Tibial nerve (tissue), 4 donors: ENCODE measurements around the gene SOWAHD. TPM values are rescaled to one million over a fixed set of nuclear protein-coding genes. Genes with fewer than 3 reads are reported as not detected.
"Not testable (repeated sequence)": the region's sequence is repeated elsewhere in the genome, so short reads cannot be mapped to it uniquely, and the experiment has no call there.

ENCODE experiments used
- DNase-seq, 2 donors: peaks; one replicate each; pipeline ENCODE4 v3.0.0-alpha.2; 2019; ENCODE audit warnings: low spot score in 2 of 2
- H3K27ac ChIP-seq, 4 donors: fragments of 200-600 bp; sonication (generic) in 3 of 4; one replicate each; pipeline ENCODE4 v1.5.1; 2017 to 2019; ENCODE audit warnings: mild to moderate bottlenecking in 1 of 4
- H3K27me3 ChIP-seq, 2 donors: fragments of 200-600 bp; sonication (generic) in 1 of 2; one replicate each; pipeline versions ENCODE4 v1.5.1 to v1.6.0; 2017 to 2019
- H3K36me3 ChIP-seq, 3 donors: fragments of 200-600 bp; sonication (generic); one replicate each; pipeline ENCODE4 v1.5.1; 2018 to 2019
- H3K4me1 ChIP-seq, 4 donors: fragments of 200-600 bp; sonication (generic) in 3 of 4; one replicate each; pipeline ENCODE4 v1.5.1; 2017 to 2019
- H3K4me3 ChIP-seq, 4 donors: fragments of 200-600 bp; sonication (generic) in 3 of 4; one replicate each; pipeline ENCODE4 v1.5.1; 2017 to 2019; ENCODE audit warnings: mild to moderate bottlenecking in 1 of 4, moderate library complexity in 1 of 4
- H3K9me3 ChIP-seq, 4 donors: fragments of 200-600 bp; sonication (generic) in 3 of 4; one replicate each; pipeline ENCODE4 v1.5.1; 2017 to 2019
- CTCF ChIP-seq, 5 experiments: fragments of 200-600 bp in 3 of 5; fragments of 450-650 bp in 2 of 5; sonication (generic) in 3 of 5; IDR thresholded peaks; one replicate each; pipeline ENCODE4 v1.5.1; 2016 to 2019; ENCODE audit warnings: antibody characterized with exemption in 5 of 5, mild to moderate bottlenecking in 3 of 5, moderate library complexity in 2 of 5
- EP300 ChIP-seq, 2 donors: sonication (generic); formaldehyde crosslinking; IDR thresholded peaks; one replicate each; pipeline ENCODE4 v1.6.1; 2017; ENCODE audit warnings: antibody characterized with exemption in 2 of 2, mild to moderate bottlenecking in 1 of 2
- POLR2A ChIP-seq, 2 donors: fragments of 450-650 bp; IDR thresholded peaks; one replicate each; pipeline ENCODE4 v1.6.1; 2017; ENCODE audit warnings: antibody characterized with exemption in 2 of 2, mild to moderate bottlenecking in 2 of 2, moderate library complexity in 2 of 2
- WGBS, 2 donors: methylation state at CpG; one replicate each; pipeline ENCODE4 v1.1.5; 2018; 5-methylcytosine and 5-hydroxymethylcytosine counted together
- total RNA-seq, 4 donors: library from RNA; depleted of rRNA; stranded (reverse); fragments of >200 nt; gene quantifications; one replicate each; pipeline ENCODE4 v1.1.0, GENCODE V29; 2016

The SOWAHD gene
- total RNA-seq, 4 donors from 2014 or later, result 1.1 TPM; not detected in 3

GRCh38 chrX:119791437-119792231 is 33.2 kb downstream of the SOWAHD start, which contains the start of gene RPL39:
RPL39 (minus strand) TSS chrX:119791630; CDS start chrX:119791576, 54 bp downstream.
- H3K4me3 ChIP-seq, result peak within 1 kb of the TSS; percentile 62 to 80 (median 72)
- H3K4me1 ChIP-seq, result peaks cover 0 to 28% (median 3%) of the 10 kb centered on the region in 4 donors
- WGBS, 2 donors, result 0 to 43% methylated on average over 36 to 58 of the region's 58 CpGs
- H3K36me3 ChIP-seq, result peaks cover 0 to 10% (median 0%) of the 10 kb centered on the region in 3 donors
- H3K9me3 ChIP-seq, result no peaks in the 10 kb centered on the region
- peak; percentile 55 to 68 for DNase-seq
- H3K27ac ChIP-seq, result peak within 1 kb of the TSS; percentile 92 to 95 (median 92)
- TF ChIP-seq POLR2A (IDR thresholded peaks at IDR 0.05), result peak; percentile 47 to 72
- peak in 1 of 2 donors; percentile 91 for TF ChIP-seq EP300 (IDR thresholded peaks at IDR 0.05)
- TF ChIP-seq CTCF (IDR thresholded peaks at IDR 0.05), result no peak
- no peaks in the 10 kb centered on the region for H3K27me3 ChIP-seq

DNA sequence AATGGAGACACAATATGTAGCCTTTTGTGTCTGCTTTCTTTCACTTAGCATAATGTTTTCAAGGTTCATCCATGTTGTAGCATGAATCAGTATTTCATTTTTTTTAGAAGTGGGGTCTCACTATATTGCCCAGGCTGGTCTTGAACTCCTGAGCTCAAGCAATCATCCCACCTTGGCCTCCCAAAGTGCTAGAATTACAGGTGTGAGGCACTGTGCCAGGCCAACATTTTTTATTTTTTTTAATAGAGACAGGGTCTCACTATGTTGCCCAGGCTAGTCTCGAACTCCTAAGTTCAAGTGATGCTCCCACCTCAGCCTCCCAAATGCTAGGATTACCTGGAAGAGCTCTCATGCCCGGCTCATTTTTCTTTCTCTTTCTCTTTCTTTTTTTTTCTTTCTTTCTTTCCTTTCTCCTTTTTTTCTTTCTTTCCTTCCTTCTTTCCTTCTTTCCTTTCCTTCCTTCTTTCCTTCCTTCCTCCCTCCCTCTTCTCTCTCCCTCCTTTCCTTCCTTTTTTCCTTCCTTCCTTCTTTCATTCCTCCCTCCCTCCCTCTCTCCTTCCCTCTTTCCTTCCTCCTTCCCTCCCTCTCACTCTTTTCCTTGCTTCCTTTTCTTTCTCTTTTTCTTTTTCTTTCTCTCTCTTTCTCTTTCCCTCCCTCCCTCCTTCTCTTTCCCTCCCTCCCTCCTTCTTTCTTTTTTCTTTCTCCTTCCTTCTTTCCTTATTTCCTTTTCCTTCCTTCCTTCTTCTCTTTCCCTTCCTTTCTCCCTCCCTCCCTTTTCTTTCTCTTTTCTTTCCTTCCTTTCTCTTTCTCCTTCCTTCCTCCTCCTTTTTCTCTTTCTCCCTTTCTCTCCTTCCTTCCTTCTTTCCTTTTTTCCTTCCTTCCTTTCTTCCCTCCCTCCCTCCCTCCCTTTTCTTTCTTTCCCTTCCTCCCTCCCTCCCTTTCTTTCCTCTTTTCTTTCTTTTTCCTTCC is 43.1 kb downstream of the SOWAHD start:
- WGBS, 2 donors, result 77 to 89% methylated on average over 2 of the region's 2 CpGs
- TF ChIP-seq EP300 (IDR thresholded peaks at IDR 0.05), result no peak
- no peak for TF ChIP-seq POLR2A (IDR thresholded peaks at IDR 0.05)
- no peak for TF ChIP-seq CTCF (IDR thresholded peaks at IDR 0.05)

GRCh38 chrX:119802546-119802945 is 44.2 kb downstream of the SOWAHD start:
- Histone ChIP-seq H3K27me3 (no peaks in the 10 kb centered on the region), H3K4me1 (no peaks in the 10 kb centered on the region), H3K9me3 (no peaks in the 10 kb centered on the region), H3K36me3 (no peaks in the 10 kb centered on the region), H3K27ac (no peak overlapping the region), H3K4me3 (no peak overlapping the region)
- DNase-seq, result no peak
- TF ChIP-seq POLR2A (IDR thresholded peaks at IDR 0.05) (no peak), EP300 (IDR thresholded peaks at IDR 0.05) (no peak), CTCF (IDR thresholded peaks at IDR 0.05) (no peak)
- WGBS, 2 donors, result 87 to 94% methylated on average over 5 to 8 of the region's 8 CpGs

More for the DNA sequence above, 43.1 kb downstream of the SOWAHD start:
- H3K9me3 ChIP-seq, result no peaks in the 10 kb centered on the region
- no peak overlapping the region for H3K27ac ChIP-seq
- no peaks in the 10 kb centered on the region for H3K36me3 ChIP-seq
- H3K4me3 ChIP-seq, result no peak overlapping the region
- no peaks in the 10 kb centered on the region for H3K27me3 ChIP-seq
- no peaks in the 10 kb centered on the region for H3K4me1 ChIP-seq
- no peak for DNase-seq

DNA sequence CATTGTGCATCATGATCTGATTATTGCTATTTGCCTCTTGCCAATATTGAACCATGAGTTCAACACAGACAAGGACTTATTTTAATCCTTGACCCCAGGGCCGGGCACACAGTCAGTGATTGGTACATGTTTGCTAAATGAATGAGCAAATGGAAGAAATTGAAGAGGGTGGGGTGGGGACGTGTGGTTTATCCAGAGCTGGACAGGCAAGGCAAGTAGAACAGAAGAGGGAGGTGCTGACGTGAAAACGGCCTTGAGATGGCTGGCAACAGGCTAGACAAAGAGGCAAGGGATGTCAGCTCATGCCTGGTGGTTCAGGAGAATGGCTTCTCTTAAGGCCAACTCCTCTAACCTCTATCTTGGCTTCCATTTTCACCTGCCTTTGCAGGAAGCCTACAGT is 50.1 kb downstream of the SOWAHD start:
- H3K27ac ChIP-seq, H3K36me3 ChIP-seq, H3K9me3 ChIP-seq, H3K4me3 ChIP-seq, H3K4me1 ChIP-seq, DNase-seq, H3K27me3 ChIP-seq: not testable (repeated sequence)
- WGBS, 2 donors, result 63% methylated on average over 3 of the region's 4 CpGs; no CpG with 5 or more reads in 1 of the 2 donors

GRCh38 chrX:119809185-119809666 is 50.8 kb downstream of the SOWAHD start:
- no peaks in the 10 kb centered on the region for H3K4me1 ChIP-seq
- 63 to 86% methylated on average over 1 of the region's 1 CpG for WGBS, 2 donors
- no peaks in the 10 kb centered on the region for H3K27me3 ChIP-seq
- H3K4me3 ChIP-seq, result no peak overlapping the region
- no peaks in the 10 kb centered on the region for H3K36me3 ChIP-seq
- DNase-seq, result no peak
- no peak overlapping the region for H3K27ac ChIP-seq
- TF ChIP-seq EP300 (IDR thresholded peaks at IDR 0.05) (no peak), CTCF (IDR thresholded peaks at IDR 0.05) (no peak), POLR2A (IDR thresholded peaks at IDR 0.05) (no peak)
- H3K9me3 ChIP-seq, result no peaks in the 10 kb centered on the region
